Activated T-cell treated with anti-CD3 and anti-CD28 coated beads for 1 hour (primary cell): ENCODE results near the gene ATG4A.

ENCODE experiments used
- DNase-seq: peaks from one replicate; pipeline ENCODE4 v3.0.0-alpha.2; 2020; ENCODE audit warnings: low read depth

Gene ATG4A

GRCh38 chrX:108091264-108091877, at the start of gene ATG4A, which contains the start of gene PSMD10:
TSS of gene ATG4A (plus strand) at chrX:108091778. CDS start at chrX:108091827, 49 bp downstream.
TSS of gene PSMD10 (minus strand) at chrX:108091542. CDS start at chrX:108091520, 22 bp downstream.
- DNase-seq, result peak; percentile 75

GRCh38 chrX:108044554-108045256, 46.9 kb upstream of the ATG4A start, which contains the start of gene VSIG1:
TSS of gene VSIG1 (plus strand) at chrX:108045065. CDS start at chrX:108045131, 66 bp downstream.
- DNase-seq, result no peak

GRCh38 chrX:108049649-108050048, 41.9 kb upstream of the ATG4A start:
- DNase-seq, result no peak

GRCh38 chrX:108053218-108053617, 38.4 kb upstream of the ATG4A start:
- DNase-seq, result no peak

GRCh38 chrX:108055546-108055945, 36.0 kb upstream of the ATG4A start:
- no peak for DNase-seq

GRCh38 chrX:108059801-108060200, 31.8 kb upstream of the ATG4A start:
- no peak for DNase-seq

GRCh38 chrX:108064001-108064400, 27.6 kb upstream of the ATG4A start:
- DNase-seq, result no peak

GRCh38 chrX:108064613-108065012, 27.0 kb upstream of the ATG4A start:
- no peak for DNase-seq

- DNase-seq, result no peak
Observed at GRCh38 chrX:108068121-108068520, 23.5 kb upstream of the ATG4A start.

GRCh38 chrX:108070891-108071290, 20.7 kb upstream of the ATG4A start:
- no peak for DNase-seq

- DNase-seq, result no peak
Observed at GRCh38 chrX:108071578-108071977, 20.0 kb upstream of the ATG4A start.

GRCh38 chrX:108072746-108073145, 18.8 kb upstream of the ATG4A start:
- DNase-seq, result no peak

- DNase-seq, result no peak
Observed at GRCh38 chrX:108081110-108081509, 10.5 kb upstream of the ATG4A start.

GRCh38 chrX:108087792-108088191, 3.8 kb upstream of the ATG4A start:
- DNase-seq, result no peak

GRCh38 chrX:108088511-108088910, 3.1 kb upstream of the ATG4A start:
- no peak for DNase-seq

GRCh38 chrX:108090491-108091263, 901 bp upstream of the ATG4A start:
- no peak for DNase-seq

GRCh38 chrX:108091878-108092291, 307 bp downstream of the ATG4A start:
- no peak for DNase-seq

- DNase-seq, result no peak
Observed at GRCh38 chrX:108097380-108097779, 5.8 kb downstream of the ATG4A start.

GRCh38 chrX:108105473-108105872, 13.9 kb downstream of the ATG4A start:
- no peak for DNase-seq

GRCh38 chrX:108114541-108114940, 23.0 kb downstream of the ATG4A start:
- DNase-seq, result no peak

- no peak for DNase-seq
Observed at GRCh38 chrX:108117988-108118387, 26.4 kb downstream of the ATG4A start.

- no peak for DNase-seq
Observed at GRCh38 chrX:108121291-108121690, 29.7 kb downstream of the ATG4A start.

- DNase-seq, result no peak
Observed at GRCh38 chrX:108122748-108123147, 31.2 kb downstream of the ATG4A start.
